NB4 (cell line): Measurements from ENCODE around the gene SYNE1.

Experiments used
- CTCF ChIP-seq: IDR thresholded peaks from one replicate; pipeline ENCODE4 v1.5.1; 2012; ENCODE audit warnings: low read depth, low read length
- MAX ChIP-seq: IDR thresholded peaks from 2 replicates; pipeline ENCODE4 v1.6.1; 2011; ENCODE audit warnings: low read depth, low read length
- MYC ChIP-seq: IDR thresholded peaks from 2 replicates; pipeline ENCODE4 v1.6.1; 2011; ENCODE audit warnings: low read depth, low read length
- POLR2A ChIP-seq: IDR thresholded peaks from 2 replicates; pipeline ENCODE4 v1.6.1; 2011; ENCODE audit warnings: mild to moderate bottlenecking; ENCODE audit not compliant: insufficient read length; ENCODE audit errors: extremely low read depth

GRCh38 chr6:152605342-152605741 lies 31.8 kb downstream of the SYNE1 start:
- TF ChIP-seq CTCF: no peak
- TF ChIP-seq POLR2A: no peak
- TF ChIP-seq MYC: no peak
- TF ChIP-seq MAX: no peak
